HUES64 (cell line): ENCODE data around the gene LYPLAL1.
"Not testable (repeated sequence)": the region's sequence is repeated elsewhere in the genome, so short reads cannot be mapped to it uniquely, and the experiment has no call there.

Experiments
- H3K27ac ChIP-seq: 2 replicates; pipeline ENCODE4 v1.7.0; 2013; ENCODE audit warnings: low read depth, low read length, inconsistent platforms
- H3K27me3 ChIP-seq: 2 replicates; pipeline ENCODE4 v1.6.1; 2013; ENCODE audit warnings: mild to moderate bottlenecking, low read length; ENCODE audit not compliant: insufficient read depth
- H3K36me3 ChIP-seq: 2 replicates; pipeline ENCODE4 v1.6.1; 2013; ENCODE audit warnings: mild to moderate bottlenecking, low read length; ENCODE audit not compliant: insufficient read depth
- H3K4me1 ChIP-seq: 2 replicates; pipeline ENCODE4 v1.6.1; 2013; ENCODE audit warnings: mild to moderate bottlenecking, low read length, moderate library complexity; ENCODE audit not compliant: insufficient read depth
- H3K4me3 ChIP-seq: 2 replicates; pipeline ENCODE4 v1.5.1; 2013; ENCODE audit warnings: mild to moderate bottlenecking, low read length, moderate library complexity
- H3K9ac ChIP-seq: 2 replicates; pipeline ENCODE4 v1.6.1; 2013; ENCODE audit warnings: mild to moderate bottlenecking, low read depth, low read length
- H3K9me3 ChIP-seq: 2 replicates; pipeline ENCODE4 v1.6.1; 2013; ENCODE audit warnings: low read depth, low read length; ENCODE audit not compliant: insufficient read depth
- WGBS: fragments of 150-250, 120-280 bp; methylation state at CpG from one replicate; pipeline ENCODE4 v1.1.7; 2013; ENCODE audit warnings: missing lambda C conversion rate; 5-methylcytosine and 5-hydroxymethylcytosine counted together

LYPLAL1 gene

GRCh38 chr1:219247441-219247840, 73.8 kb downstream of the LYPLAL1 start:
- no peaks in the 10 kb centered on the region for H3K4me1 ChIP-seq
- H3K4me3 ChIP-seq = no peak overlapping the region
- H3K36me3 ChIP-seq = no peaks in the 10 kb centered on the region
- no peaks in the 10 kb centered on the region for H3K27me3 ChIP-seq
- no peak overlapping the region for H3K9ac ChIP-seq
- 71% methylated on average over 1 of the region's 1 CpG for WGBS
- H3K27ac ChIP-seq = no peak overlapping the region
- no peaks in the 10 kb centered on the region for H3K9me3 ChIP-seq

DNA sequence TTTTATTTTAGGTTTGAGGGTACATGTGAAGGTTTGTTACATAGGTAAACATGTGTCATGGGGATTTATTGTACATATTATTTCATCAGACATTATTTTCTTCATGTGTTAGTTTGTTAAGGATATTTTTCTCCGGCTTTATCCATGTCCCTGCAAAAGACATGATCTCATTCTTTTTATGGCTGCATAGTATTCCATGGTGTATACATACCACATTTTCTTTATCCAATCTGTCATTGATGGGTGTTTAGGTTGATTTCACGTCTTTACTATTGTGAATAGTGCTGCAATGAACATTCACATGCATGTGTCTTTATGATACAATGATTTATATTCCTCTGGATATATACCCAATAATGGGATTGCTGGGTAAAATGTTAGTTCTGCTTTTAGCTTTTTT, 76.8 kb downstream of the LYPLAL1 start:
- H3K9ac ChIP-seq, H3K27me3 ChIP-seq, H3K9me3 ChIP-seq, H3K4me3 ChIP-seq, H3K4me1 ChIP-seq, H3K36me3 ChIP-seq, H3K27ac ChIP-seq: not testable (repeated sequence)
- WGBS = no CpG with 5 or more reads among the region's 2 CpGs

- WGBS = 48% methylated on average over 2 of the region's 2 CpGs
- Histone ChIP-seq H3K27ac (no peak overlapping the region), H3K9ac (no peak overlapping the region), H3K9me3 (no peaks in the 10 kb centered on the region), H3K4me3 (no peak overlapping the region), H3K27me3 (no peaks in the 10 kb centered on the region), H3K4me1 (no peaks in the 10 kb centered on the region), H3K36me3 (no peaks in the 10 kb centered on the region)
These were observed 84.1 kb downstream of the LYPLAL1 start for GRCh38 chr1:219257751-219258150.

- Histone ChIP-seq H3K9ac (no peak overlapping the region), H3K4me1 (peaks cover 16% of the 10 kb centered on the region), H3K9me3 (0 out of 2 replicates have a peak, but pooled peaks cover 2% of the 10 kb centered on the region), H3K36me3 (no peaks in the 10 kb centered on the region), H3K4me3 (no peak overlapping the region), H3K27ac (no peak overlapping the region), H3K27me3 (no peaks in the 10 kb centered on the region)
- WGBS = 83% methylated on average over 2 of the region's 2 CpGs
These were observed 87.8 kb downstream of the LYPLAL1 start for GRCh38 chr1:219261454-219261853.
